PC-9 (cell line): ENCODE data around the gene TCAP.

Experiments
- EZH2 ChIP-seq: fragments of 200-600 bp; sonication (generic); IDR thresholded peaks from 2 replicates; pipeline ENCODE4 v1.8.0; 2017; ENCODE audit warnings: antibody characterized with exemption, low read depth
- TF ChIP-seq, protein P1 (sequence below): fragments of 200-600 bp; sonication (generic); conservative IDR thresholded peaks from 2 replicates; pipeline ENCODE4 v1.6.1; 2017; ENCODE audit warnings: mixed run types, antibody characterized with exemption, mild to moderate bottlenecking, moderate library complexity

DNA sequence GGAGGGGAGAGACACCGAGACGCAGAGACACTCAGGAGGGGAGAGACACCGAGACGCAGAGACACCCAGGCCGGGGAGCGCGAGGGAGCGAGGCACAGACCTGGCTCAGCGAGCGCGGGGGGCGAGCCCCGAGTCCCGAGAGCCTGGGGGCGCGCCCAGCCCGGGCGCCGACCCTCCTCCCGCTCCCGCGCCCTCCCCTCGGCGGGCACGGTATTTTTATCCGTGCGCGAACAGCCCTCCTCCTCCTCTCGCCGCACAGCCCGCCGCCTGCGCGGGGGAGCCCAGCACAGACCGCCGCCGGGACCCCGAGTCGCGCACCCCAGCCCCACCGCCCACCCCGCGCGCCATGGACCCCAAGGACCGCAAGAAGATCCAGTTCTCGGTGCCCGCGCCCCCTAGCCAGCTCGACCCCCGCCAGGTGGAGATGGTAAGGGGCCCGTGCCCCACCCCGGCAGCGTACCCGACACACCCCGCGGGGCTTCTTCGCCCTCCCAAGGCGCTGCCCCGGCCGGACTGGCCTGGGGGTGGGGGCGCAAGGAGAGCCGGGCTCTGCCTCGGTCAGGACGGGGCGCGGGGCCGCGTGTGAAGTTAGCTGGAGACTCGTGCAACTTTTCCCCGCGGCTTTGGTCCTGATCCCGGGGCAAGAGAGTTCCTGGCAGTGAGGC is 38.0 kb upstream of the TCAP start:
- TF ChIP-seq EZH2 = no peak
- TF ChIP-seq, protein P1, sequence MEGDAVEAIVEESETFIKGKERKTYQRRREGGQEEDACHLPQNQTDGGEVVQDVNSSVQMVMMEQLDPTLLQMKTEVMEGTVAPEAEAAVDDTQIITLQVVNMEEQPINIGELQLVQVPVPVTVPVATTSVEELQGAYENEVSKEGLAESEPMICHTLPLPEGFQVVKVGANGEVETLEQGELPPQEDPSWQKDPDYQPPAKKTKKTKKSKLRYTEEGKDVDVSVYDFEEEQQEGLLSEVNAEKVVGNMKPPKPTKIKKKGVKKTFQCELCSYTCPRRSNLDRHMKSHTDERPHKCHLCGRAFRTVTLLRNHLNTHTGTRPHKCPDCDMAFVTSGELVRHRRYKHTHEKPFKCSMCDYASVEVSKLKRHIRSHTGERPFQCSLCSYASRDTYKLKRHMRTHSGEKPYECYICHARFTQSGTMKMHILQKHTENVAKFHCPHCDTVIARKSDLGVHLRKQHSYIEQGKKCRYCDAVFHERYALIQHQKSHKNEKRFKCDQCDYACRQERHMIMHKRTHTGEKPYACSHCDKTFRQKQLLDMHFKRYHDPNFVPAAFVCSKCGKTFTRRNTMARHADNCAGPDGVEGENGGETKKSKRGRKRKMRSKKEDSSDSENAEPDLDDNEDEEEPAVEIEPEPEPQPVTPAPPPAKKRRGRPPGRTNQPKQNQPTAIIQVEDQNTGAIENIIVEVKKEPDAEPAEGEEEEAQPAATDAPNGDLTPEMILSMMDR = no peak
